Activated naive CD8-positive, alpha-beta T cell treated with anti-CD3 and anti-CD28 coated beads, Interleukin-2, amount 10 ng/mL, durations not matched to agents 7 days and 5 days (primary cell): ENCODE measurements around the gene MRPL37. TPM values are rescaled to one million over a fixed set of nuclear protein-coding genes. Genes with fewer than 3 reads are reported as not detected.

Source experiments
- ATAC-seq: fragments of 150-1000 bp; cut with Tn5 transposase; one replicate; pipeline ENCODE4 v1.10.0; 2021; ENCODE audit warnings: low read depth, moderate library complexity
- POLR2A ChIA-PET: fragments of 350-600 bp; sonication (Branson Sonifier 250); formaldehyde crosslinking; loops from one replicate; lab custom pipeline; 2021; ENCODE audit warnings: antibody characterized with exemption; lab: Charles Lee
- DNase-seq: peaks from one replicate; pipeline ENCODE4 v3.0.0; 2021
- H3K27ac Mint-ChIP-seq: one replicate; pipeline ENCODE4 v1.8.0; 2022; ENCODE audit warnings: mild to moderate bottlenecking, mixed read lengths
- H3K27me3 Mint-ChIP-seq: one replicate; pipeline ENCODE4 v1.8.0; 2022; ENCODE audit warnings: mild to moderate bottlenecking, moderate library complexity, mixed read lengths
- H3K36me3 Mint-ChIP-seq: one replicate; pipeline ENCODE4 v1.8.0; 2021; ENCODE audit warnings: mild to moderate bottlenecking, mixed read lengths
- H3K4me1 Mint-ChIP-seq: one replicate; pipeline ENCODE4 v1.8.0; 2021; ENCODE audit warnings: mixed read lengths
- H3K4me3 Mint-ChIP-seq: one replicate; pipeline ENCODE4 v1.8.0; 2022; ENCODE audit warnings: mild to moderate bottlenecking, moderate library complexity, mixed read lengths
- H3K9me3 Mint-ChIP-seq: one replicate; pipeline ENCODE4 v1.8.0; 2021; ENCODE audit warnings: mixed read lengths
- total RNA-seq, 2 experiments: library from RNA; stranded (reverse); gene quantifications; one replicate each; pipeline ENCODE4 v1.2.3, GENCODE V29; 2021

Gene MRPL37
- 10 to 100 TPM; 71.8 to 81.6 TPM for total RNA-seq

- DNase-seq, result peak; percentile 86
- Mint-ChIP-seq H3K4me3 (peak within 1 kb of the TSS; percentile 90), H3K27me3 (no peaks in the 10 kb centered on the region), H3K9me3 (no peaks in the 10 kb centered on the region), H3K27ac (peak within 1 kb of the TSS; percentile 58), H3K4me1 (peaks cover 27% of the 10 kb centered on the region), H3K36me3 (peaks cover 5% of the 10 kb centered on the region)
- ATAC-seq, result peak; percentile 97
- POLR2A ChIA-PET, result interaction anchor here (0.5 to 2.3 kb wide), 13 partner anchors 10 to 207 kb away, joined by 3 to 16 read pairs (median 4); partner anchors contain the start of genes TCEANC2 and TMEM59
Observed at GRCh38 chr1:54199765-54200518, at the start of gene MRPL37, which contains the start of gene CYB5RL. TSS of gene MRPL37 (plus strand) at chr1:54200167. CDS start at chr1:54200244, 77 bp downstream. TSS of gene CYB5RL (minus strand) at chr1:54200030. CDS start at chr1:54195616, 4,414 bp downstream.

GRCh38 chr1:54151013-54151412 lies 49.0 kb upstream of the MRPL37 start:
- Mint-ChIP-seq H3K27ac (no peak overlapping the region), H3K36me3 (no peaks in the 10 kb centered on the region), H3K4me1 (no peaks in the 10 kb centered on the region), H3K4me3 (no peak overlapping the region), H3K27me3 (no peaks in the 10 kb centered on the region), H3K9me3 (no peaks in the 10 kb centered on the region)
- DNase-seq (no peak), ATAC-seq (no peak)
- POLR2A ChIA-PET, result no interaction called here

- ATAC-seq (no peak), DNase-seq (no peak)
- no peak within 1 kb of the TSS for H3K4me3 Mint-ChIP-seq
- H3K9me3 Mint-ChIP-seq, result no peaks in the 10 kb centered on the region
- POLR2A ChIA-PET, result no interaction called here
- H3K4me1 Mint-ChIP-seq, result no peaks in the 10 kb centered on the region
- H3K36me3 Mint-ChIP-seq, result no peaks in the 10 kb centered on the region
- H3K27ac Mint-ChIP-seq, result no peak within 1 kb of the TSS
- no peaks in the 10 kb centered on the region for H3K27me3 Mint-ChIP-seq
Observed at GRCh38 chr1:54152696-54153095, 47.3 kb upstream of the MRPL37 start, which contains the start of gene CDCP2. TSS of gene CDCP2 (minus strand) at chr1:54153000. CDS start at chr1:54152922, 78 bp downstream.

- Mint-ChIP-seq H3K9me3 (no peaks in the 10 kb centered on the region), H3K27ac (no peak overlapping the region), H3K27me3 (no peaks in the 10 kb centered on the region), H3K4me1 (no peaks in the 10 kb centered on the region), H3K36me3 (no peaks in the 10 kb centered on the region), H3K4me3 (no peak overlapping the region)
- ATAC-seq (no peak), DNase-seq (no peak)
- POLR2A ChIA-PET, result no interaction called here
Observed at GRCh38 chr1:54153535-54154439, 46.2 kb upstream of the MRPL37 start.

GRCh38 chr1:54156201-54156600 lies 43.8 kb upstream of the MRPL37 start:
- H3K27ac Mint-ChIP-seq, result no peak overlapping the region
- no peaks in the 10 kb centered on the region for H3K4me1 Mint-ChIP-seq
- H3K4me3 Mint-ChIP-seq, result no peak overlapping the region
- H3K27me3 Mint-ChIP-seq, result no peaks in the 10 kb centered on the region
- no peaks in the 10 kb centered on the region for H3K9me3 Mint-ChIP-seq
- H3K36me3 Mint-ChIP-seq, result no peaks in the 10 kb centered on the region
- POLR2A ChIA-PET, result no interaction called here
- no peak for ATAC-seq
- DNase-seq, result no peak

- no peaks in the 10 kb centered on the region for H3K36me3 Mint-ChIP-seq
- H3K4me3 Mint-ChIP-seq, result no peak overlapping the region
- H3K27ac Mint-ChIP-seq, result no peak overlapping the region
- no peaks in the 10 kb centered on the region for H3K27me3 Mint-ChIP-seq
- no peak for ATAC-seq
- no peaks in the 10 kb centered on the region for H3K4me1 Mint-ChIP-seq
- POLR2A ChIA-PET, result no interaction called here
- no peaks in the 10 kb centered on the region for H3K9me3 Mint-ChIP-seq
- no peak for DNase-seq
Observed at GRCh38 chr1:54156986-54157385, 43.0 kb upstream of the MRPL37 start.

- H3K27ac Mint-ChIP-seq, result no peak overlapping the region
- H3K9me3 Mint-ChIP-seq, result no peaks in the 10 kb centered on the region
- POLR2A ChIA-PET, result no interaction called here
- H3K36me3 Mint-ChIP-seq, result no peaks in the 10 kb centered on the region
- no peaks in the 10 kb centered on the region for H3K27me3 Mint-ChIP-seq
- DNase-seq (no peak), ATAC-seq (no peak)
- H3K4me3 Mint-ChIP-seq, result no peak overlapping the region
- H3K4me1 Mint-ChIP-seq, result no peaks in the 10 kb centered on the region
Observed at GRCh38 chr1:54157401-54157800, 42.6 kb upstream of the MRPL37 start.

- POLR2A ChIA-PET, result no interaction called here
- no peak overlapping the region for H3K27ac Mint-ChIP-seq
- H3K36me3 Mint-ChIP-seq, result no peaks in the 10 kb centered on the region
- no peaks in the 10 kb centered on the region for H3K9me3 Mint-ChIP-seq
- no peak for ATAC-seq
- no peaks in the 10 kb centered on the region for H3K27me3 Mint-ChIP-seq
- no peak overlapping the region for H3K4me3 Mint-ChIP-seq
- no peak for DNase-seq
- H3K4me1 Mint-ChIP-seq, result no peaks in the 10 kb centered on the region
Observed at GRCh38 chr1:54158071-54158470, 41.9 kb upstream of the MRPL37 start.

- H3K4me3 Mint-ChIP-seq, result no peak overlapping the region
- H3K9me3 Mint-ChIP-seq, result no peaks in the 10 kb centered on the region
- no peaks in the 10 kb centered on the region for H3K4me1 Mint-ChIP-seq
- DNase-seq (no peak), ATAC-seq (no peak)
- POLR2A ChIA-PET, result no interaction called here
- H3K27ac Mint-ChIP-seq, result no peak overlapping the region
- no peaks in the 10 kb centered on the region for H3K27me3 Mint-ChIP-seq
- no peaks in the 10 kb centered on the region for H3K36me3 Mint-ChIP-seq
Observed at GRCh38 chr1:54159733-54160316, 40.1 kb upstream of the MRPL37 start.

GRCh38 chr1:54160351-54160750 lies 39.6 kb upstream of the MRPL37 start:
- Mint-ChIP-seq H3K9me3 (no peaks in the 10 kb centered on the region), H3K27ac (no peak overlapping the region), H3K4me1 (no peaks in the 10 kb centered on the region), H3K36me3 (no peaks in the 10 kb centered on the region), H3K27me3 (no peaks in the 10 kb centered on the region), H3K4me3 (no peak overlapping the region)
- DNase-seq, result no peak
- POLR2A ChIA-PET, result no interaction called here
- no peak for ATAC-seq

GRCh38 chr1:54161495-54162168 lies 38.3 kb upstream of the MRPL37 start:
- Mint-ChIP-seq H3K27me3 (no peaks in the 10 kb centered on the region), H3K9me3 (no peaks in the 10 kb centered on the region), H3K4me3 (no peak overlapping the region), H3K36me3 (no peaks in the 10 kb centered on the region), H3K27ac (no peak overlapping the region), H3K4me1 (no peaks in the 10 kb centered on the region)
- no peak for DNase-seq
- POLR2A ChIA-PET, result no interaction called here
- ATAC-seq, result no peak

- H3K9me3 Mint-ChIP-seq, result no peaks in the 10 kb centered on the region
- H3K4me3 Mint-ChIP-seq, result no peak overlapping the region
- H3K27ac Mint-ChIP-seq, result no peak overlapping the region
- H3K36me3 Mint-ChIP-seq, result no peaks in the 10 kb centered on the region
- no peaks in the 10 kb centered on the region for H3K27me3 Mint-ChIP-seq
- POLR2A ChIA-PET, result no interaction called here
- DNase-seq (no peak), ATAC-seq (no peak)
- no peaks in the 10 kb centered on the region for H3K4me1 Mint-ChIP-seq
Observed at GRCh38 chr1:54163051-54163450, 36.9 kb upstream of the MRPL37 start.

GRCh38 chr1:54163573-54163972 lies 36.4 kb upstream of the MRPL37 start:
- no peaks in the 10 kb centered on the region for H3K27me3 Mint-ChIP-seq
- ATAC-seq, result no peak
- no peaks in the 10 kb centered on the region for H3K36me3 Mint-ChIP-seq
- no peak overlapping the region for H3K27ac Mint-ChIP-seq
- no peak overlapping the region for H3K4me3 Mint-ChIP-seq
- POLR2A ChIA-PET, result no interaction called here
- no peaks in the 10 kb centered on the region for H3K9me3 Mint-ChIP-seq
- no peak for DNase-seq
- no peaks in the 10 kb centered on the region for H3K4me1 Mint-ChIP-seq
